ENCODE results near the gene TBL1Y.
"Not testable (repeated sequence)": the region's sequence is repeated elsewhere in the genome, so short reads cannot be mapped to it uniquely, and the experiment has no call there.

The TBL1Y gene

DNA sequence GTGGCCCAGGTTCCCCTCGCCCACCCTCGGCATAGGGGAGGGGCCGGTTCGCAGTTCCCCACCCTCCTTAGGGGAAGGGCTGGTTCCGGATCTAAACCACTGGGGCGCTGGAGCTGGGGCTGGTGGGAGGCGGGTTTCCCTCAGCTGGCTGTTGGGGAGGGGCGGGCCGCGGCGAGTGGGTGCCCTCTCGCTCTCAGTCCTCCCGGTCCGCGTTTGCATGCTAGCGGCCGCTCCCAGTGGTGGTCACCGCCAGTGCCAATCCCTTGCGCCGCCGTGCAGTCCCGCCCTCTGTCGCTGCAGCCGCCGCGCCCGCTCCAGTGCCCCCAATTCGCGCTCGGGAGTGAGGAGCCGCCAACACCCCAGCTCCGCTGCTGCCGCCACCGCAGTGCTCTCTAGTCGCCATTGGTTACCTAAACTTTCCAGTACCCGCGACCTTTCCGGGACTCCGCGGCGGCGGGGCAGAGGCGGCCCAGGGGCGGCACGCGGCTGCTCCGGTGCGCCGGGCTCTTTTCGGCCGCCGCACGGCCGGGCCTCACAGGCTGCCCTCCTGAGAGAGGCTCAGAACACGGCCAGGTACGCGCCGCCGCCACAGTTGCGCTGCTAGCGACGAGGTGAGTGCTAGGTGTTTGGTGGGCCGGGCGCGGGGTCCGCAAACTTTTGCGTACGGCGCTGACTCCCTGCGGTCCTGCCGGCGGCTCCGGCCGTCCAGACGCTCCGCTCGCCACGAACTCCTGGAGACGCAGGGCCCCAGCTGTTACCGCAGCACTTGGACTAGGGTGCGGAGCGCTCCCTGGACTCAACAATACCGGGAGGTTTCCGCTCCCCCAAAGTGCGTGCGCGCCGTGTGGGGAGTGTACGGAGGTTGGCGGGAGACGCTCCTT is at the start of gene TBL1Y:
TBL1Y (plus strand) TSS at position 326 of the 881 bp plus-strand sequence. CDS start 114,388 bp downstream, outside the sequence.
- Mint-ChIP-seq H3K27ac (no peak within 1 kb of the TSS), H3K36me3 (ENCODE audit: low read depth) (no peaks in the 10 kb centered on the region), H3K27me3 (peaks cover 38% of the 10 kb centered on the region), H3K4me3 (peak within 1 kb of the TSS; percentile 35), H3K9me3 (no peaks in the 10 kb centered on the region), H3K4me1 (ENCODE audit: low read depth) (peaks cover 8% of the 10 kb centered on the region)

DNA sequence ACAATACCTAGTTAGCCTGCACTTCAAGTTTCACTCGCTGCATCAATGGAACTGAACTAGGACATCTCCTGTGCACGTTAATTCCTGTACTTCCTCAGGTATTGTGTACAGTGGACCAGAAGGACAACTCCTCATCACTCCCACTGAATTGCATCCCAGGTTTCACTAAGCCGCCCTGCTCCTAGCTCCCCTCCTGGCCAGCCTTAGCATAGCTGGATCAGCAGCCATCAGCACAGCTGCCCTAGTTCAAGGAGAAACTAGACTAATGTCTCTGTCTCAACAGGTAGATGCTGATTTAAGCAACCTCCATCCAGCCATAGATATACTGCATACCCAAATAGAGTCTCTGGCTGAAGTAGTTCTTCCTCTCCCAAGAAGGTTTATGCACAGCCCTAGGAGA is 16.0 kb upstream of the TBL1Y start:
- H3K27ac Mint-ChIP-seq: no peak overlapping the region
- H3K4me1 Mint-ChIP-seq (ENCODE audit: low read depth): no peaks in the 10 kb centered on the region
- no peaks in the 10 kb centered on the region for H3K9me3 Mint-ChIP-seq
- H3K4me3 Mint-ChIP-seq: no peak overlapping the region
- no peaks in the 10 kb centered on the region for H3K27me3 Mint-ChIP-seq
- H3K36me3 Mint-ChIP-seq (ENCODE audit: low read depth): no peaks in the 10 kb centered on the region

DNA sequence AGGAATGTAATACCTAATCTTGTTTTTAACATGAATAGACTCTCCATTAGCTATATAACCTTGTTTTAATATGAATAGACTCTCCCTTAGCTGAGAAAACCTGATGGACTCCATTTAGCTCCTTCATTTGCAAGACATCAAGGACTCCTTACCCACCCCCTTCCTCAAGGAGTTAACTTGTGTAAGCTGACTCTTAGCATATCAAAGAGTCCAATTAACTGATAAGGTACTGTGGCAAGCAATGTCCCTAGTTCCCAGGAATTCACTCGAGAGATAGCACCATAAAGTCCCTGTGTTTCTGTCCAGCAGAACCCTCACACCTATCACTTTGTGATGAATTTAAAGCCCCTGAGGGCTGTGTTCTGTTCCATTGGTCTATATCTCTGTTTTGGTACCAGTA is 15.3 kb upstream of the TBL1Y start:
- H3K4me1 Mint-ChIP-seq (ENCODE audit: low read depth): no peaks in the 10 kb centered on the region
- no peak overlapping the region for H3K27ac Mint-ChIP-seq
- no peaks in the 10 kb centered on the region for H3K9me3 Mint-ChIP-seq
- no peaks in the 10 kb centered on the region for H3K36me3 Mint-ChIP-seq (ENCODE audit: low read depth)
- H3K27me3 Mint-ChIP-seq: no peaks in the 10 kb centered on the region
- H3K4me3 Mint-ChIP-seq: no peak overlapping the region

DNA sequence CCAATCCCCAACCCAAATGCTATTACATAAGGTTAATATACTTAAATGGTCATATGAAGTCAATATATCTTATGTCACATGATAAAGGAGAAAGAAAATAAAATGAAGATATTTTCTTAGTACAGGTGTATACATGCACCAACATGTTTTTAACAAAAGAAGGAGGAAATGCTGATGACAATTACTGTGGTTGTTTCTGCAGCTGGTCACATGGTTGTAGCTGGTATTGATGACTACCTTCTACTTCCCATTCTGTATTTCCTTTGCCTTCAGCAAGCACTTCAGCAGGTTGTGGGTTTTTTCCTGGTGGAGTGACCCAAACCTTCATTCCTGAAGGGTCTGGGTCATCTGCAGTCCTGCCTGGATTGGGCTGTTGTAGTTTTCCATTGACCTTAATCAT is 8.4 kb upstream of the TBL1Y start:
- not testable (repeated sequence) for H3K4me3 Mint-ChIP-seq; H3K36me3 Mint-ChIP-seq (ENCODE audit: low read depth); H3K27me3 Mint-ChIP-seq; H3K9me3 Mint-ChIP-seq; H3K4me1 Mint-ChIP-seq (ENCODE audit: low read depth); H3K27ac Mint-ChIP-seq

DNA sequence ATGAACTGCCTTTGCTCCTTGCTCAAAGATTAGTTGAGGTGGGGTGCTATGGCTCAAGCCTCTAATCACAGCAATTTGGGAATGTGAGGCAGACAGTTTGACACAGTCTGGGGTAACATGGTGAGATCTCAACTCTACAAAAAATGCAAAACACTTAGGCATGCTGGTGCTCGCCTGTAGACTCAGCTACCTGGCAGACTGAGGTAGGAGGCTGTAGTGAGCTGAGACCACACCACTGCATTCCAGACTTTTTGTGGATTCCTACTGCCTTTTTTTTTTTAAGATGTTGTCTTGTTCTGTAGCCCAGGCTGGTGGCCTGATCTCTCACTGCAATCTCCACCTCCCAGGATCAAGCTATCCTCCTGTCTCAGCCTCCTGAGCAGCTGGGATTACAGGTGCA is 2.9 kb upstream of the TBL1Y start:
- no peak overlapping the region for H3K4me3 Mint-ChIP-seq
- no peaks in the 10 kb centered on the region for H3K9me3 Mint-ChIP-seq
- H3K4me1 Mint-ChIP-seq (ENCODE audit: low read depth): peaks cover 8% of the 10 kb centered on the region
- H3K36me3 Mint-ChIP-seq (ENCODE audit: low read depth): no peaks in the 10 kb centered on the region
- no peak overlapping the region for H3K27ac Mint-ChIP-seq
- H3K27me3 Mint-ChIP-seq: peaks cover 23% of the 10 kb centered on the region

DNA sequence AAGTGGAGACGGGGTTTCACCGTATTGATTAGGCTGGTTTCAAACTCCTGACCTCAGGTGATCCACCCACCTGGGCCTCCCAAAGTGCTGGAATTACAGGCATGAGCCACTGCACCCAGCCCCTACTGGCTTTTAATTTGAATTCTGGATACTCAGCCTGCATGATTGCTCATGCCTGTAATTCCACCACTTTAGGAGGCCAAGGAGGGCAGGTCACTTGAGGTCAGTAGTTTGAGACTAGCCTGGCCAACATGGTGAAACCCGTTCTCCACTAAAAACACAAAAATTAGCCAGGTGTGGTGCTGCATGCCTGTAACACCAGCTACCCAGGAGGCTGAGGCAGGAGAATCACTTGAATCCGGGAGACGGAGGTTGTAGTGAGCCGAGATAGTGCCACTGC is 2.5 kb upstream of the TBL1Y start:
- H3K36me3 Mint-ChIP-seq (ENCODE audit: low read depth); H3K9me3 Mint-ChIP-seq; H3K27ac Mint-ChIP-seq; H3K4me3 Mint-ChIP-seq; H3K4me1 Mint-ChIP-seq (ENCODE audit: low read depth): not testable (repeated sequence)
- peaks cover 26% of the 10 kb centered on the region for H3K27me3 Mint-ChIP-seq

DNA sequence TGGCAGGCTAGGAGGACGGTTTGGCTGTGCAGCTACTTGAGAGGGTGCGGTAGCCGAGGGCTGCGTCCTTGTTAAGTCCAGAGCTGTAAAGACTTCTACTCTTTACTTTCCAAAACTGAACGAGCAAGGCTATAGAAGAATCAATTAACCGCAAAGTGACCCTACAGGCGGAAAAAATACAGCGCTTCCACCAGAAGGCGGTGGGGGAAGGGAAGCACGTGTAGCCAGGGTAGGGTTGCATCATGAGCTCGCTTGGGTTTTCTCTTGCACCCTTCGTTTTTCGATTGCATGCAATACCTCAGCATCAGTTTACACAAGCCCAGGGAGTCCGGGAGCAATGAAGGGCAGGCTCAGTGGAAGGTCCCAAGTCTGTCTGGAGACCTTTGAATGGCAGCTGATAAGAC is 1.4 kb upstream of the TBL1Y start:
- H3K36me3 Mint-ChIP-seq (ENCODE audit: low read depth): no peaks in the 10 kb centered on the region
- H3K9me3 Mint-ChIP-seq: no peaks in the 10 kb centered on the region
- no peak overlapping the region for H3K27ac Mint-ChIP-seq
- H3K4me1 Mint-ChIP-seq (ENCODE audit: low read depth): peaks cover 8% of the 10 kb centered on the region
- peak overlapping the region; percentile 33 for H3K4me3 Mint-ChIP-seq
- H3K27me3 Mint-ChIP-seq: peaks cover 37% of the 10 kb centered on the region

DNA sequence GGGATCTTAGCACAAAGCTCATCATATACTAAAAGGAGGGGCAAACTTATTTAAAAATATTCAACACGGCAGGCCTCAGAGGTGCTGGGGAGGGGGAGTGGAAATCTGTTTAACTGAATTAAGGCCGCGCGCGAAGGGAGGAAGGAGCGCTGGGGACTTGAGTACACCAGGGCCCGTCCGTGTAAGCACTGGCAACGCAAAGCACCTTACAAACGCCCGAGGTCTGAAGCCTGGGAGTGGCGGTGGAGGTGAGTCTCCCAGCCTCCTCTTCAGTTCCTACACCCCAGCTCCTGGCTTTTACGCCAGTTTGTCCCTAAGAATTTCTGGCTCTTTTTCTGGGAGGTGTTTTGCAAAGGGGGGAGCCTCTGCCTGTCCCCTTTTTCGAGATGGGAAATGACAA is 641 bp upstream of the TBL1Y start:
- peaks cover 38% of the 10 kb centered on the region for H3K27me3 Mint-ChIP-seq
- no peak overlapping the region for H3K4me3 Mint-ChIP-seq
- no peak overlapping the region for H3K27ac Mint-ChIP-seq
- no peaks in the 10 kb centered on the region for H3K9me3 Mint-ChIP-seq
- peaks cover 8% of the 10 kb centered on the region for H3K4me1 Mint-ChIP-seq (ENCODE audit: low read depth)
- H3K36me3 Mint-ChIP-seq (ENCODE audit: low read depth): no peaks in the 10 kb centered on the region

DNA sequence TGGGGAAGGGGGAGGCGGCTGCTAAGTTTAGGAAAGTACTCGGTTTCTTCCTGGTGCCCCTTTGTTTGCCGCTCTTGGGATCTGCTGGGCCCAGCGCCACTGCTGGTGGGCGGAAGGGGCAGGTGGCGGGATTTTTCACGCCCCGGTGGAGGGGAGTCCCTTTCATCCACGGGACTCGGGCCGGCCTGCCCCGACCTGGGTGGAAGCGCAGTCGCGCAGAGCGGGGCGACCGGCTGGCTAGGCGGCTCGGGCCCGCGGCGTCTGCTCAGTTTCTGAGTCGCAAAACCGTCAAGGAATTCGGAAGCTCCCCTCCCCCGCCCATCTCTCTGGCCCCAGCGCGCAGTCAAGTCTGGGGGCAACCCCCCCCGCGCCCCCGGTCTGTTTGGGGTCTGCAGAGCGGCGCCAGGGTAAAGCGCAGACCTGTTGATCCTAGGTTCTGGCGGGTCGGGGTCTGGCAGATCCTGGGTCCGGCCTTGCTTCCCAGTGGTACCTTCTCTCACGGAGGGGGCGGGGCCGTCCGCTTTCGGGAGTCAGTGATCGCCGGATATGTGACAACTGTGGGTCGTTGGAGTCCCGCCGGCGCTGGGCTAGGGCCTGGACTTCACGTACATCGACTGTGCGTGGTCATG is 870 bp downstream of the TBL1Y start, which contains the start of gene AMELY:
AMELY (minus strand) TSS at position 500 of the 629 bp plus-strand sequence. CDS start 39,144 bp downstream, outside the sequence.
- Mint-ChIP-seq H3K4me1 (ENCODE audit: low read depth) (peaks cover 8% of the 10 kb centered on the region), H3K36me3 (ENCODE audit: low read depth) (no peaks in the 10 kb centered on the region), H3K27ac (no peak within 1 kb of the TSS), H3K4me3 (peak within 1 kb of the TSS; percentile 35), H3K27me3 (peaks cover 38% of the 10 kb centered on the region), H3K9me3 (no peaks in the 10 kb centered on the region)

DNA sequence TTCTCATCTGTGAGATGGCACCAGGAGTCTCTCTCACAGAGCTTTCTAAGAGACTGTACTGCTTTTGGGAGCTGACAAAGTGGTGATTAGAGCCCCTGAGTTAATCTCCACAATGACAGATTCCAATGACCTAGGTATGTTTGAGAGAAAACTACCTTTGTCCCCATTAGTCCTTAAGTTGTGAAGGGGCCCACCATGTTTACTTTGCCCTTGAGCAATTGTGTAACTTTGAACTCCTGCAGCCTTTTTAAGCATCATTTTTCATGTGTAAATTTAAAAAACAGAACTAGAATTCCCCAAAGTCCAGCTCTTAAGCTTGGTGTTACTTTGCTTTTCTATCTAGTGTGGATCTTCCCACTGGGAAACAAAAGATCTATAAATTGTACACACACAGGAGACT is 2.9 kb downstream of the TBL1Y start:
- H3K9me3 Mint-ChIP-seq: no peaks in the 10 kb centered on the region
- H3K4me1 Mint-ChIP-seq (ENCODE audit: low read depth): peaks cover 8% of the 10 kb centered on the region
- no peak overlapping the region for H3K27ac Mint-ChIP-seq
- H3K4me3 Mint-ChIP-seq: no peak overlapping the region
- no peaks in the 10 kb centered on the region for H3K36me3 Mint-ChIP-seq (ENCODE audit: low read depth)
- peaks cover 37% of the 10 kb centered on the region for H3K27me3 Mint-ChIP-seq

DNA sequence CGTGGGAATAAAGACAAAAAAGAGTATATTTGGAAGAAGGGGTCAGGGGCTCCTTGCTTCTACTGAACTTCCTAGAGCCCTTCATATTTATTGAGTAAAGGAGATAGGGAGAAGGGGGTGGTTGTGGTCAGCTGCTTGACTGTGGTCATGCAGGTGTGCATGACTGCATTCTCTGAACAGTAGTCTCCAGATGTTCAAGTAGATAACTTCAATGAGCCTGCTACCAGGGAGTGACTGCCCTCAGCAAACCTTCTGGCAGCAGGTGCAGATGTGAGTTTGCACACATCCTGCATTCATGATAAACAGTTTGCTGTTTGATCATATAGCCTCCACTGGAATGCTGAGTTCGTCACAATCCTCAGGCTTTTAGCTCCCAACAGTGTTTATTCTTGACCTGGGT is 10.6 kb downstream of the TBL1Y start:
- H3K4me3 Mint-ChIP-seq: no peak overlapping the region
- no peaks in the 10 kb centered on the region for H3K4me1 Mint-ChIP-seq (ENCODE audit: low read depth)
- no peaks in the 10 kb centered on the region for H3K36me3 Mint-ChIP-seq (ENCODE audit: low read depth)
- no peaks in the 10 kb centered on the region for H3K27me3 Mint-ChIP-seq
- H3K27ac Mint-ChIP-seq: no peak overlapping the region
- H3K9me3 Mint-ChIP-seq: no peaks in the 10 kb centered on the region

DNA sequence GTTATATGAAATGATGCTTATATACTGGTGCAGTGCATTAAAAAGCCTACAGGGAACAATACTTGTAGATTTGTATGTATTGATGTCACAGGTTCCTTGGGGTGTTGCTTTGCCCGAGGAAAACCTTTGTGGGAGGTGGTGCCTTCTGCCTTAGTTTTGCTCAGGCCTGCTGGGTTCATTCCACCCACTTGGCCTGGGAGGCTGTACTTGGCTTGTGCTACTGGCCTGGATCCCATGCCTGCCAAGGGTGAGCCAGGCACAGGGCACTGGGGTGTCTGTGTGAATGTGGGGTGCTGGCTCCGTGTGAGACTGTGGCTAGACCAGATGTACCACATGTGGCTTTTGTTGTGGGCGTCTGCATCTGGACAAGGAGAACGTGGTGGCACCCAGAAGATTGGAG is 17.8 kb downstream of the TBL1Y start:
- H3K36me3 Mint-ChIP-seq (ENCODE audit: low read depth): no peaks in the 10 kb centered on the region
- no peaks in the 10 kb centered on the region for H3K27me3 Mint-ChIP-seq
- H3K9me3 Mint-ChIP-seq: no peaks in the 10 kb centered on the region
- H3K4me3 Mint-ChIP-seq: no peak overlapping the region
- no peak overlapping the region for H3K27ac Mint-ChIP-seq
- H3K4me1 Mint-ChIP-seq (ENCODE audit: low read depth): no peaks in the 10 kb centered on the region

DNA sequence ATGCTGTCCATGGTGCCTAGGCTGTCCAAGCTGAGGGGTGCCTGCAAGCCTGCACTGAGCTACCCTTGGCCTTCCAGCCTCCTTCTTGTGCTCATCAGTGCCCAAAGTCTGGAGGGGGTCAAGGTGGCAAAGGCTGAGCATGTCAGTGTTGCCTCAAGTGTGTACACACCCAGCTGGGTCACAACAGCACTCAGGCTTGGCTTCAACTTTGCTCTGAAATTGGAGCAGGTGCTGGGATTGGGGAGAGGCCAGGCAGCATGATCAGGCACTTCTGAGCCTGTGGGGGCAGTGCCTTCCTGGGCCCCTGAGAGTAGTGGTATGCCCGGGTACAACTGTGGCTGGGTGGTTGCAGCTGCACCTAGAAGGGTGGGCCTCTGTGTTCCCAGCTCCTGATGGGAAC is 18.7 kb downstream of the TBL1Y start:
- Mint-ChIP-seq H3K27ac (no peak overlapping the region), H3K36me3 (ENCODE audit: low read depth) (no peaks in the 10 kb centered on the region), H3K9me3 (no peaks in the 10 kb centered on the region), H3K4me1 (ENCODE audit: low read depth) (no peaks in the 10 kb centered on the region), H3K27me3 (no peaks in the 10 kb centered on the region), H3K4me3 (no peak overlapping the region)

DNA sequence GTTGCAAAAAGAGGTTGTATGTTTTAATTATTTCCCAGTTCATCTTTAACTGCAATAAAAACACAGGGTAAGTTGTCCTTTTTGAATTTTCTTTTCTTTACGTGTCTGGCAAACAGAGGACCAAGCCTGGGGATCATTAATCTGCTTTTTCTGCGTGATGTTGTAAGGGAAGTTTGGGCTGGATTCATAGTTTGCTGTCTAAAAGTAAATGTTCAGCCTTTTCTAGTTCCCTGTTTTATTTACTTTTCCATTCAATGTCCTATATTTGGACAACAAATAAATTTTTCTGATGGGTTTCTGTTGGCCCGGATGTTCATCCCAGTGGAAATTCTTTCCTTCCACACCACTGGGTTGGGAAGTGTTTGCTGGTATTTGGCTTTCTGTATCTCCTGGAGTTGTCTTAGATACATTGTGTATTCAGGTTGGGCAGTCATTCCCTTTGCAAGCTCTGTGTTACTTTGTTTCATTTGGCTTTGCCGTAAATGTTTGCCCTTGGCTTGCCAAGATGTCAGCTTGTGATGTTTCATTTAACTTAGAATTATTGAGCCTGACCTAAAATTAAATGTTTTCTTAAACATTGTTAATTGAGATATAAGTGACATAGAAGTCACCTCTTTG is 21.4 kb downstream of the TBL1Y start:
- Mint-ChIP-seq H3K27ac (no peak overlapping the region), H3K4me1 (ENCODE audit: low read depth) (no peaks in the 10 kb centered on the region), H3K4me3 (no peak overlapping the region), H3K27me3 (no peaks in the 10 kb centered on the region), H3K9me3 (no peaks in the 10 kb centered on the region), H3K36me3 (ENCODE audit: low read depth) (no peaks in the 10 kb centered on the region)

DNA sequence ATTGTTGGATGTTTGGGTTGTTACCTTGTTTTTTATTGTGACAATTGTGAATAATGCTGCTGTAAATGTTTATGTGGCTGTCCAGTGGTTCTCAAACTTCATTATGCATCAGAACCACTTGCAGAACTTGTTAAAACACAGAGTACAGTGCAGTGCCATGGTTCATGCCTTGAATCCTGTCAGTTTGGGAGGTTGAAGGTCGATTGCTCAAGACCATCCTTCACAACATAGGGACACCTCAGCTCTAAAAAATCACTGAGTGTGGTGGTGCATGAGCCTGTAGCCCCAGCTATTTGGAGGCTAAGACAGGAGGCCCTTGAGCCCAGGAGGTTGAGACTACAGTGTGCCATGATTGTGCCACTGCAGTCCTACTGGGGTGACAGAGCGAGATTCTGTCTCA is 25.0 kb downstream of the TBL1Y start:
- no peaks in the 10 kb centered on the region for H3K27me3 Mint-ChIP-seq
- H3K27ac Mint-ChIP-seq: no peak overlapping the region
- H3K36me3 Mint-ChIP-seq (ENCODE audit: low read depth): no peaks in the 10 kb centered on the region

More for the DNA sequence above, 25.0 kb downstream of the TBL1Y start:
- no peaks in the 10 kb centered on the region for H3K9me3 Mint-ChIP-seq
- H3K4me3 Mint-ChIP-seq: no peak overlapping the region
- H3K4me1 Mint-ChIP-seq (ENCODE audit: low read depth): no peaks in the 10 kb centered on the region

All from stimulated activated naive CD8-positive, alpha-beta T cell treated with anti-CD3 and anti-CD28 coated beads, Interleukin-15, Interleukin-2, amounts not matched to agents 100 ng/mL and 50 ng/mL, for 24 hours (primary cell).